NCI-H2029 (cell line): ENCODE measurements around the gene DNAJC12.
"Not testable (repeated sequence)": the region's sequence is repeated elsewhere in the genome, so short reads cannot be mapped to it uniquely, and the experiment has no call there.

Experiments used
- DNase-seq: peaks from one replicate; lab custom pipeline; 2025; lab: John Stamatoyannopoulos, UW

Gene DNAJC12

DNA sequence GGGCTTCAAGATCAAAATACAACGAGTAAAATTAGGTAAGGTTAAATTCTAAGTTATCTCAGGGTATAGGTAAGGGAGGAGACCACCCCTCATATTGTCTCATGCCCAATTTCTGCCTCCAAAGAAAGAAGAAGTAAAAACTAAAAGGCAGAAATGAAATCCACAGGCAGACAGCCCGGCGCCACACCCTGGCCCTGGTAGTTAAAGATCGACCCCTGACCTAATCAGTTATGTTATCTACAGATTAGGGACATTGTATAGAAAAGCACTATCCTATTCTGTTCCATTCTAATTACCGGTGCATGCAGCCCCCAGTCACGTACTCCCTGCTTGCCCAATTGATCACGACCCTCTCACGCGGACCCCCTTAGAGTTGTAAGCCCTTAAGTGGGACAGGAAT is 75.4 kb downstream of the DNAJC12 start:
- not testable (repeated sequence) for DNase-seq

- DNase-seq = no peak
Observed at GRCh38 chr10:67760272-67760671, 77.7 kb downstream of the DNAJC12 start.
